Stimulated activated CD8-positive, alpha-beta memory T cell treated with anti-CD3 and anti-CD28 coated beads, Interleukin-15, amount 100 ng/mL, for 4 hours (primary cell): ENCODE data around the gene NGLY1.

Source experiments
- DNase-seq, 2 donors: peaks; one replicate each; pipeline ENCODE4 v3.0.0-alpha.2; 2020; ENCODE audit warnings: low read depth in 2 of 2

NGLY1 gene

GRCh38 chr3:25783661-25784512, 644 bp upstream of the NGLY1 start:
- DNase-seq = no peak

- DNase-seq = no peak
These were observed 656 bp downstream of the NGLY1 start for GRCh38 chr3:25782636-25782937.

GRCh38 chr3:25781758-25782594, 1.3 kb downstream of the NGLY1 start:
- DNase-seq = no peak

- no peak for DNase-seq
These were observed 2.0 kb downstream of the NGLY1 start for GRCh38 chr3:25781145-25781757.

- DNase-seq = no peak
These were observed 2.6 kb downstream of the NGLY1 start for GRCh38 chr3:25780618-25781017.

- no peak for DNase-seq
These were observed 7.3 kb downstream of the NGLY1 start for GRCh38 chr3:25775936-25776335.

- no peak for DNase-seq
These were observed 14.4 kb downstream of the NGLY1 start for GRCh38 chr3:25768851-25769250.

GRCh38 chr3:25751725-25752124, 31.5 kb downstream of the NGLY1 start:
- no peak for DNase-seq

GRCh38 chr3:25751048-25751447, 32.2 kb downstream of the NGLY1 start:
- DNase-seq = no peak

- DNase-seq = no peak
These were observed 34.1 kb downstream of the NGLY1 start for GRCh38 chr3:25749031-25749581.

- DNase-seq = no peak
These were observed 35.1 kb downstream of the NGLY1 start for GRCh38 chr3:25748189-25748588.

GRCh38 chr3:25747033-25747432, 36.2 kb downstream of the NGLY1 start:
- no peak for DNase-seq

- DNase-seq = no peak
These were observed 38.8 kb downstream of the NGLY1 start for GRCh38 chr3:25744470-25744869.

GRCh38 chr3:25728101-25728500, 55.1 kb downstream of the NGLY1 start:
- no peak for DNase-seq

GRCh38 chr3:25727316-25727715, 55.9 kb downstream of the NGLY1 start:
- no peak for DNase-seq

- no peak for DNase-seq
These were observed 57.4 kb downstream of the NGLY1 start for GRCh38 chr3:25725810-25726209.

GRCh38 chr3:25724948-25725645, 58.1 kb downstream of the NGLY1 start:
- DNase-seq = no peak

GRCh38 chr3:25723802-25724201, 59.4 kb downstream of the NGLY1 start:
- no peak for DNase-seq

- no peak for DNase-seq
These were observed 63.9 kb downstream of the NGLY1 start for GRCh38 chr3:25719321-25719720.

GRCh38 chr3:25713341-25713985, 69.8 kb downstream of the NGLY1 start:
- DNase-seq = no peak

GRCh38 chr3:25711090-25711489, 72.2 kb downstream of the NGLY1 start:
- no peak for DNase-seq
